Stimulated activated CD4-positive, alpha-beta T cell treated with anti-CD3 and anti-CD28 coated beads, Interleukin-2, amount 100 ng/mL, for 4 hours (primary cell): ENCODE results near the gene SPAG17.

ENCODE experiments used
- DNase-seq: peaks from one replicate; pipeline ENCODE4 v3.0.0-alpha.2; 2020; ENCODE audit warnings: low read depth

The SPAG17 gene

GRCh38 chr1:118185084-118185832 lies at the start of gene SPAG17:
Gene SPAG17, minus strand, starts transcription at chr1:118185228. Its CDS starts 71 bp downstream, at chr1:118185157.
- DNase-seq = no peak

- no peak for DNase-seq
Measured at GRCh38 chr1:118225471-118225870, 40.4 kb upstream of the SPAG17 start.

DNA sequence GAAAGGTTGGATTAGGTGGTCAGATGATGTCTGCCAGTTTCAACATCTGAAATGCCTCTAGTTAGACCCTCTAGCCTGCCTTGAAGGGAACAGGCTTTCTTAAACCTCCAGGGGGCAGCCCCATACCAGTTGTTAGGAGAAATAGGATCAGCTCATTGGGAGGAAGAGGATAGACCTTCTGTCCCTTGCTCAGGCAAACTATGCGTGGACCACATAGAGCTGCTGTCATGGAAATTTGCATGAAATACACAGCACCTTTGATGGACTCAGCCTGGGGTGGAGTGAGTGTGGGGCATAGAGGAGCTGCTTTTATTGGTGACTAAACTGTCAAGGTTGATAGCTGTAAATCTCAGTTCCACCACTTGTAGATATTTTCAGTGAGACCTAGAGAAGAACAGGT lies 38.4 kb upstream of the SPAG17 start:
- no peak for DNase-seq

GRCh38 chr1:118219438-118219837 lies 34.4 kb upstream of the SPAG17 start:
- DNase-seq = no peak

- no peak for DNase-seq
Measured at GRCh38 chr1:118217141-118217838, 32.3 kb upstream of the SPAG17 start.

DNA sequence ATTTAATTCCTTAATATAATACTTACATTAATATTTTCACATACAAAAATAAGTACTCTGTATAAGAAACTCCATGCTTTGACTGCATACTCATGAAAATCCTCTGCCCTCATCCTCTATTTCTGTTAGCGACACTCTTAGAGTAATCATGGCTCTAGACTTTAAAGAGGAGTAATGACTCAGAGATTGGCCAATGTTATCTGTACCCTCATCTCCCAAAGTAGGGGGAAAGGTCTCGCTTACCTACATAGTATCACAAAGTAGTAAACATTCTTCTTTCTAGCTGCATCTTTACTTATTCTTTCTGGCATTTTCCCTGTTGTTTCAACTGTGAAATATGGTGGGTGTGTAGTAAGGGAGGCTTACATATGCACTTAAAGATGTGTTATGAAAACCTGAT lies 29.8 kb upstream of the SPAG17 start:
- DNase-seq = no peak

DNA sequence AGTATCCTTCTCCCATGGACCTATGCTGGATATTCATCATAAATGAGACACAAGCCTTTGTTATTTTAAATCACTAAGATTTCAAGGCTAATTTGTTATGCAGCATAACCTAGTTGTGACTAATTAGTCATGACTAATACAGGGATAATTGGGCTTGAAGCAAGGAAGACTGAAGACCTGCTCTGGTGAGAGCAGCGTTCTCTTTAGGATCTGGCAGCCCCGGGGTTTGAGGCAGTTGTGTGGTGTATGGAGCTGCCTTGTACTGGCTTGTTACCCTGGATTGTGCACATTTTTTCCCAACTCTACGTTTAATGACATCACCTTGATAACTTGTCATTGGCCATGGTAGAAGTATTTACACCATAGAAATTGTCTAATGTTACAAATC lies 25.7 kb upstream of the SPAG17 start:
- no peak for DNase-seq

DNA sequence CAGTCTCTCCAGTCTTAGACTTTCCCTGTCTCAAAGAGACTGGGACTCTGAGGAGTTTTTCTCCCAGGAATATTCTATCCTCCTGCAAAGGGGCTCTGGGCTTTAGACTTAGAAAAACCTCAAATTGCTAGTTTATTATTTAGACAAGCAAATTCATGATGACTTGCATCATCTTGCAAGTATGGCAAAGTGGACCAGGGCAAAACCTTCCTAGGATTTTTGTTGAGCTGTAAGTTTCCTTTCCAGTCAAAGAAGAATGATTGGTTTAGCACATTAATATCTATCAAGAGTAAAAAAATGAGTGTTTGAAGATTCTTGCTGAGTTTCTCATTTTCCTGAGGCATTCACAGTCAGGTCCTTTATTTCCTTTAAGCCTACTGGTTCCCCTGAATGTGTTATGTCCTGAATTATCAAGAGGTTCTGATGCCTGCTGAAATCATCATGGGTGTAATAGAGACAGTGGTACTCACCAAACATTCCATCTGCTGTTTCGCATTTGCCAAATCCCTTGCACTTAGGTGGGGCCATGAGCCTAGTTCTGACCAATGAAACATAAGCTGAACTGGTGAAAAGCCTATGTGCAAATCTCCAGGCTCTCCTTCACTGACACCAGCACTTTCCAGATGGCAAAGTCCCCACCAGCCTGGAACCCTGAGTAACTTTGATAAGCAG lies 25.2 kb upstream of the SPAG17 start:
- no peak for DNase-seq

DNA sequence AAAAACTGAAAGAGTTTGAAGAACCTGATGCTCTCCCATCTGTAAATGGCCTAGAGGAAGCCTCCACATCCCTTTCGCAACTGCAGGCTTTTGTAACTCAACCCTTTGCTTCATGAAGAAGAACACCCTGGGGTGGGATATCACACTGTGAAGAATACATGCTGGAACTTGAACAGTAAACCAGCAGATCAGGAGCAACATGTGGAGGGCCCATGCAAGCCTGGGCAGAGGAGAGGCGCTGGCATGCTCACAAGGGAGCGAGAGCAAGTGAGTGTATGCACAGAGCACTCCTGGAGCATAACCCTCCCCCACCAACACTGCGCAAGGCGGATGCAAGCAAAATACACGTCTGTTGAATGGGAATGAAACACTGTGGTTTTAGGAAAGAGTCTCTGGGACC lies 24.6 kb upstream of the SPAG17 start:
- DNase-seq = no peak

DNA sequence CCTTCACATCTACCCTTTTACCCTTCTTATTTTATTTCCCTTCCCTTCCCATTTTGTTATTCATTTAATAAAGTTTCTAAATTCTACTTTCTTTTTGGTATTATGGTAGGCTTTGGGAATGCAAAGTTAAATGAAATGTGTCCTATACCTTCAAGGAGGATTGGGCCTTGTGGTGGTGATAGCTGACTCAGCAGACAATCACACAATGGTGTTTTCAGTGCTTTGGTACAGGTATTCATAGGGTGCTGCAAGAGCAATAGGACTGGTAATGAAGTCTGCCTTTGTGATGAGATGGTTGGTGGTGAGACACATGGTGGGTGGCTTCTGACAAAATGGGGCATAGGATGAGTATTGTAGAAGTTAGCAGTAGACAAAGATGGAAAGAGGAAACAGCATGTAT lies 21.9 kb upstream of the SPAG17 start:
- no peak for DNase-seq

GRCh38 chr1:118204648-118205047 lies 19.6 kb upstream of the SPAG17 start:
- DNase-seq = no peak

GRCh38 chr1:118204105-118204504 lies 19.1 kb upstream of the SPAG17 start:
- no peak for DNase-seq

DNA sequence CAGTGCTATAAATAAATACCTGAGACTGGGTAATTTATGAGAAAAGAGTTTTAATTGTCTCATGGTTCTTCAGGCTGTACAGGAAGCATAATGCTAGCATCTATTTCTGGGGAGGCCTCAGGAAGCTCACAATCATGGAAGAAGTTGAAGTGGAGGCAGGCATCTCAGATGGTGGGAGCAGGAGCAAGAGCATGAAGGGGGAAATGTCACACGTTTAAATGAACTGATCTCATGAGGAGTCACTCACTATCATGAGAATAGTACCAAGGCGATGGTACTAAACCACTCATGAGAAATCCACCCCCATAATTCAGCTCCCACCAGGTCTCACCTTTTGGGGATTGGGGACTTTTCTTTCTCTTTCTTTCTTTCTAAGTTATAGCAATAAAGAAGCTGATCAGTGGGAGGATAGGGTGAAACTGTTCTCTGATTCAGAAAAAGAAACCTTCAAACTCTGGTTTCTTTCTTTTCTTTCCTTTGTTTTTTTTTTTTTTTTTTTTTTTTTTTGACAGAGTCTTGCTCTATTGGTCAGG lies 17.1 kb upstream of the SPAG17 start:
- DNase-seq = no peak

- DNase-seq = no peak
Measured at GRCh38 chr1:118201524-118201923, 16.5 kb upstream of the SPAG17 start.

- DNase-seq = no peak
Measured at GRCh38 chr1:118200836-118201235, 15.8 kb upstream of the SPAG17 start.

- no peak for DNase-seq
Measured at GRCh38 chr1:118190561-118190960, 5.5 kb upstream of the SPAG17 start.

- DNase-seq = no peak
Measured at GRCh38 chr1:118189564-118189963, 4.5 kb upstream of the SPAG17 start.

GRCh38 chr1:118188411-118188810 lies 3.4 kb upstream of the SPAG17 start:
- no peak for DNase-seq

DNA sequence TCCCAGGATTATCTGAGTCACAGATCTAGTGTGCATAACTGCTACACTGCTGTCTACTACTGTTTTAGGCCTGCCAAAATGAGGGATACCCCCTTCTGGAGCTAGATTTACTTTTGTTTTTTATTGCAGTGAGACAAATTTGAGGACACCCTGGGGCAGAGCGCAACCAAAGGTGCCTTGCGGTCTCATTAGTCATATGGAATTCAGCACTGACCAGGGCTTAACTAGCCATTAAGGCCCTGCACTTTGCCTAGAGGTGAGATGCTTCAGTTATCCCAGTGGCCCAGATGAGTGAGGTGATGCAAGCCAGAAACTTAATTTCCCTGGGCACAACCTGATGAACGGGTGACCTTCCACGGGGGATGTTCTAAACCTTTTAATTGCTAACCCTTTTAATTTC lies 998 bp upstream of the SPAG17 start:
- DNase-seq = no peak

DNA sequence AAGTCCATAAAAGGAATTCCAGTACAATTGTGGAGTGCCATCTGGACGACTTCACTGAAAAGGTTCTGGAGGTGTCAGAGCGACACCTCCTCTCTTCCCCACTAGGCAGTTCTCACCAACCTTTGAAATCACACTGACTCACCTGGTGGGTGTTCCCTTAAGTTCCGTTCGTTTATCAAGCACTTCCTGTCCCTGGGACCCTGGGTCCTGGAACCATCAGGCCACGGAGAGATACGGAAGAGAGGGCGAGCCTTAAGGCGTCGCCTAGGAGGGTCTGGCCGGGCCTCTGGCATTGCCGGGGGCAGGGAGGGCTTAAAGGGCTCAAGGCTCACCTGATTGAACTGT lies 317 bp downstream of the SPAG17 start:
- no peak for DNase-seq

DNA sequence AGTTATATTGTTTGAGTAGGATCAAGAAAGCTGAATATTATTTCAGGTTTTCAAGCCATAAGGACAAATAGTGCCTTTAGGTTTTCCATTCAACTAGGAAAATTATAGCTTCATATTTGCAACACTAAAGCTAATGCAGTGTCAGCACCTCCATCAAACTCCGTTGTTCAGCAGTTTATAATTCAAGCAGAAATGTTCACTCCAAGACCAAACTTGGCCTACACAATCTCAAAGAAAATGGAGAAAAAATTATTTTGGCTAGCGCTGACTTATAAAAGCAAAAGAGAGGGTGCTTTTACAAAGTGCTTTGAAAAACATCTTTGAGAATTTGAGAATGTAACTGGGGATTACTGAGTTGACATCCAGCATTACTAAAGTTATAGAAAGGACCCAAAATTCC lies 1.4 kb downstream of the SPAG17 start:
- no peak for DNase-seq

DNA sequence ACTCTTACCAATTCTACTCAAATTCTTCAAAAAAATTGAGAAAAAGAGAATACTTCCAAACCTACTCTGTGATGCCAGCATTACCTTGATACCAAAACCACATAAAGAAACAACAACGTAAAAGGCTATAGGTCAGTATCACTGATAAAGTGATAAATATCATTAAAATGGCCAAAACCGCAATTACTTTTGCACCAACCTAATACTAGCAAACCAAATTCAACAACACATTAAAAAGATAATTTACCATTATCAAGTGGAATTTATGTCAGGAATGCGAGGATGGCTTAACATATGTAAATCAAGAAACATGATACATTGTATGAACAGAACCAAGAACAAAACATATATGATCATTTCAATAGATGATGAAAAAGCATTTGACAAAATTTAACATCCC lies 7.0 kb downstream of the SPAG17 start:
- no peak for DNase-seq

- no peak for DNase-seq
Measured at GRCh38 chr1:118169016-118169415, 16.0 kb downstream of the SPAG17 start.
